Measurements from ENCODE around the gene COPS8.

COPS8 gene

GRCh38 chr2:237045449-237045848, 40.2 kb upstream of the COPS8 start:
- TF ChIP-seq CTCF (IDR thresholded peaks at IDR 0.05; ENCODE audit: low read depth, low read length) = no peak
- no peak overlapping the region for H3K4me3 ChIP-seq (ENCODE audit: low read depth, low read length)

- H3K4me3 ChIP-seq (ENCODE audit: low read depth, low read length) = no peak overlapping the region
- no peak for TF ChIP-seq CTCF (IDR thresholded peaks at IDR 0.05; ENCODE audit: low read depth, low read length)
These were observed 37.1 kb upstream of the COPS8 start for GRCh38 chr2:237048595-237048994.

GRCh38 chr2:237051861-237052260, 33.8 kb upstream of the COPS8 start:
- H3K4me3 ChIP-seq (ENCODE audit: low read depth, low read length) = no peak overlapping the region
- no peak for TF ChIP-seq CTCF (IDR thresholded peaks at IDR 0.05; ENCODE audit: low read depth, low read length)

GRCh38 chr2:237053066-237053465, 32.6 kb upstream of the COPS8 start:
- no peak overlapping the region for H3K4me3 ChIP-seq (ENCODE audit: low read depth, low read length)
- no peak for TF ChIP-seq CTCF (IDR thresholded peaks at IDR 0.05; ENCODE audit: low read depth, low read length)

GRCh38 chr2:237055386-237056100, 30.1 kb upstream of the COPS8 start:
- no peak for TF ChIP-seq CTCF (IDR thresholded peaks at IDR 0.05; ENCODE audit: low read depth, low read length)
- H3K4me3 ChIP-seq (ENCODE audit: low read depth, low read length) = no peak overlapping the region

GRCh38 chr2:237056287-237056875, 29.3 kb upstream of the COPS8 start:
- no peak for TF ChIP-seq CTCF (IDR thresholded peaks at IDR 0.05; ENCODE audit: low read depth, low read length)
- H3K4me3 ChIP-seq (ENCODE audit: low read depth, low read length) = no peak overlapping the region

GRCh38 chr2:237057107-237057506, 28.6 kb upstream of the COPS8 start:
- no peak overlapping the region for H3K4me3 ChIP-seq (ENCODE audit: low read depth, low read length)
- TF ChIP-seq CTCF (IDR thresholded peaks at IDR 0.05; ENCODE audit: low read depth, low read length) = no peak

Measured in WI38 (cell line).